Endometrial microvascular endothelial cells (primary cell): ENCODE results near the gene COBLL1. TPM values are rescaled to one million over a fixed set of nuclear protein-coding genes. Genes with fewer than 3 reads are reported as not detected.
"Not testable (repeated sequence)": the region's sequence is repeated elsewhere in the genome, so short reads cannot be mapped to it uniquely, and the experiment has no call there.

Experiments used
- in situ Hi-C: cut with HindIII; loops from 2 replicates; pipeline ENCODE4 v1.10.0; 2017; ENCODE audit warnings: low sequenced_read_pairs, low pct_unique_long_range_greater_than_20kb; ENCODE audit errors: inconsistent ontology term
- total RNA-seq: library from RNA; depleted of rRNA; stranded (reverse); fragments of >200 nt; gene quantifications from one replicate; pipeline ENCODE4 v1.2.3, GENCODE V29; 2015; ENCODE audit errors: inconsistent ontology term

The COBLL1 gene
- total RNA-seq, 1 donor from 2014 or later = 12.2 TPM

GRCh38 chr2:164766216-164766953 lies 75.2 kb downstream of the COBLL1 start:
- in situ Hi-C loops = no loop called here

GRCh38 chr2:164764996-164765395 lies 76.6 kb downstream of the COBLL1 start:
- in situ Hi-C loops = no loop called here

GRCh38 chr2:164764474-164764873 lies 77.1 kb downstream of the COBLL1 start:
- in situ Hi-C loops = no loop called here

- in situ Hi-C loops = no loop called here
These were observed 78.2 kb downstream of the COBLL1 start for GRCh38 chr2:164763431-164763830.

- in situ Hi-C loops = no loop called here
These were observed 79.7 kb downstream of the COBLL1 start for GRCh38 chr2:164761737-164762460.

GRCh38 chr2:164761201-164761600 lies 80.4 kb downstream of the COBLL1 start:
- in situ Hi-C loops = not testable (repeated sequence)

GRCh38 chr2:164760179-164760578 lies 81.4 kb downstream of the COBLL1 start:
- in situ Hi-C loops = no loop called here

GRCh38 chr2:164757934-164758695 lies 83.5 kb downstream of the COBLL1 start:
- in situ Hi-C loops = no loop called here

GRCh38 chr2:164756773-164757172 lies 84.8 kb downstream of the COBLL1 start:
- in situ Hi-C loops = no loop called here

- in situ Hi-C loops = no loop called here
These were observed 85.7 kb downstream of the COBLL1 start for GRCh38 chr2:164755952-164756351.

GRCh38 chr2:164754157-164755093 lies 87.2 kb downstream of the COBLL1 start:
- in situ Hi-C loops = no loop called here

- in situ Hi-C loops = no loop called here
These were observed 88.7 kb downstream of the COBLL1 start for GRCh38 chr2:164752956-164753355.

- in situ Hi-C loops = no loop called here
These were observed 93.7 kb downstream of the COBLL1 start for GRCh38 chr2:164747783-164748433.

- in situ Hi-C loops = no loop called here
These were observed 94.5 kb downstream of the COBLL1 start for GRCh38 chr2:164747140-164747539.

- in situ Hi-C loops = no loop called here
These were observed 94.9 kb downstream of the COBLL1 start for GRCh38 chr2:164746713-164747112.

GRCh38 chr2:164745012-164745797 lies 96.4 kb downstream of the COBLL1 start:
- in situ Hi-C loops = no loop called here

- in situ Hi-C loops = no loop called here
These were observed 98.8 kb downstream of the COBLL1 start for GRCh38 chr2:164742738-164743317.
